ENCODE measurements around the gene TINAGL1.

GRCh38 chr1:31559715-31560114 lies 16.6 kb upstream of the TINAGL1 start:
- TF ChIP-seq CTCF (IDR thresholded peaks at IDR 0.05 in 8 of 11, conservative IDR thresholded peaks at IDR 0.05 in 3 of 11) (no peak), POLR2AphosphoS5 (IDR thresholded peaks at IDR 0.05) (no peak), POLR2A (IDR thresholded peaks at IDR 0.05) (no peak)

Measured in spleen (tissue), 7 donors.